ENCODE measurements around the gene OR6F1.

- TF ChIP-seq CHD4 (IDR thresholded peaks at IDR 0.05; ENCODE audit: borderline replicate concordance): no peak
- TF ChIP-seq MAX (IDR thresholded peaks at IDR 0.05): no peak
- no peak for TF ChIP-seq CTCF (IDR thresholded peaks at IDR 0.05)
- TF ChIP-seq CBX2 (IDR thresholded peaks at IDR 0.05; ENCODE audit: borderline replicate concordance, low read depth): no peak
- TF ChIP-seq E2F6 (IDR thresholded peaks at IDR 0.05; ENCODE audit: borderline replicate concordance, low read depth): no peak
These were observed 15.1 kb downstream of the OR6F1 start for GRCh38 chr1:247701338-247701737.

Measured in A549 (cell line).